GM21447 (cell line): ENCODE measurements around the gene TCF7.

Source experiments
- ATAC-seq: cut with Tn5 transposase; IDR thresholded peaks from one replicate; pipeline ENCODE4 v1.9.1; 2021; ENCODE audit not compliant: unreplicated experiment

TCF7 gene

DNA sequence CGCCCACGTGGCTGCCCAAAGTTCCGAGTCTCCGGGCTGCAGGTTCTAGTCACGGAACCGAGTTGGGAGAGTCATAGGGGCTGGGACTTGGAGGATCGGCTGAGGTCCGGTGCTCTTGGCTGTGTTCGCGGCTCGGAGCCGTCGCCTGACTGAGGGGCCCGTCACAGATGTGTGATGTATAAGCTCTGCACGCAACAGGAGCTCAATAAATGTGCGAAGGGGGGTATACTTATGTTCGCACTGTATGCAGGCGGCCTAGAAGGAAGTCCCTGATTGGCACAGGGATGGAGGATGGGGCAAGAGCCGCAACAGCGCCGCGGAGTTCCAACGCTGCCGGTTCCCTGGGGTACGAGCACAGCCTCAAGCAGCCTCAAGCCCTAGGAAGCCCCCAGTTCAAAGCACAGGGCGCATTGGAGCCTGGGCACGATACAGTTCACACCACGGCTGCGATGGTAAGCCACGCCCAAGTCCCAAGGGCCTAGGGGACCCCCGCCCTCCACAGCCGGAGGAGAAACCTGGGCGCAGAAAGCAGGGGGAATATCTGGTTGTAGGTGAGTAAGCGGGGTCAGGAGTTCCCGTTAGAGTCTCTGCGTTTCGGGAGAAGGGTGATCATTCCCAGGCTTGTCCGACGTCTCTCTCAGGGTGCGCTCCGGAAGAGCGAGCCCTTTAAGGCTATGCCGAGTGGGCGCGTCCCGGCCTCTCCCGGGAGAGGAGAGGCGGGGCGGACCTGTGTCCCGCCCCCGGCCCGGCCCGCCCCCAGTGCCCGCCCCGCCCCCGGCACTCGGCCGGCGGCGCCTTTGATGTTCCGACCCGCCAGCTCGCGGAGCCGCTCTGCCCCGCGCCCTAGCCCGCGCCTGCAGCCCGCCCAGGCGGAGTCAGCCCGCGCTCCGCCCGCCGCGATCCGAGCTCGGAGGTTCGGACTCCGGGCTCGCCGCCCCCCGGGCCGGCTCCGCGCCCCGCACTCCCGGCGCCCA lies at the start of gene TCF7:
Gene TCF7 (plus strand): TSS at position 780 of the 974 bp plus-strand sequence. CDS start 226 bp downstream, outside the sequence.
- peak; percentile 82 for ATAC-seq

DNA sequence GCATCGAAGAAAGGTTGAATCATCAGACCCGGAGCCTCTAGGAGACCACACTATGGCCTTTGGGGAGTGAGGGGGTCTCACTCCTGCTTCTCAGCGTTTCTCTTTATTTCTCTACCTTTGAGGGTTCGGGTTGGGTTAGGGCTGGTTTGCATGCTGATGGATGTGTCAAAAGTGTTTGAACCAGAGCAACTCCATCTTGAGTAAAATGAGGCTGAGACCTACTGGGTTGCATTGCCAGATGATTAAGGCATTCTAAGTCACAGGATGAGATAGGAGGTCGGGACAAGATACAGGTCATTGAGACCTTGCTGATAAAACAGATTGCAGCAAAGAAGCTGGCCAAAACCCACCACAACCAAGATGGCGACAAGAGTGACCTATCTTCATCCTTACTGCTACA lies 44.9 kb upstream of the TCF7 start:
- ATAC-seq = no peak

DNA sequence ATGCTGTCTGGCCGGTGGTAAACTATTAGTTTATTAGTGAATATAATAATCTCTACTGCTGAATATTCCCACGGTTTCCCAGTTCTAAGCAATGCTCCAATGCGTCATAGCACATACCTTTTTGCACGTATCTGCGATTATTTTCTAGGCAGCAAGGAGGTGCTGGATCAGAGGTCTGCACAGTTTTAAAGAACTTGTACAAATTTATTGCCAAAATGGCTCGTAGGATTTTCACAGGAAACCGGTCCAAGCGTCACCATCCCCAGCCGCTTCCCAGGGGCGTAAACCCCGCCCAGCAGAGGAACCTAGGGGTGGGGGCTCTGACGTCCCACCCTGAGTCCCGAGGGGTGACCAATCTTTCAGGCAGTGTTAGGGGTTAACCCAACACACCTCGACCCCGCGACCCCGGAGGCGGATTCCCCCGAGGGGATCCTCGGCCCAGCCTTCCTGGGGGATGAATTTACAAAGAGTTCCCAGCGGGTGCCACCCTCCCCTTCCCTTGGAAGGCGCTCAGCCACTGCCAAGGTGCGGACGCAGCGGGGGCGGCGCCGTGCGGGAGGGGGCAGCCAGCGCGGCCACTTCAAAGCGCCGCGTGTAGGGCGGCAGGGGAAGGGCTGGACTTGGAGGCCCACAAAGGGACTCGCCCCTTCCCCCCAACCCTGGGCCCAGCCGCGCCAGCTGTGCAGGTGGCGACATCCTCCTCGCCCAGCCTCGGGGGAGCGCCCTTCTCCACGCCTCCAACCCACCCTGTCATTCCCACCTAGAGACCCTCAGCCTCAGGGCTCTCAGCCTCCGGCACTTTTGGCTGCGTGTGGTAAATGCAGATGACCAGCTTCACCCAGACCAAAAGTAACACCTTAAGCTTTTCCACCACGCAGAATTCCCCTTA lies 43.5 kb upstream of the TCF7 start:
- peak; percentile 52 for ATAC-seq

DNA sequence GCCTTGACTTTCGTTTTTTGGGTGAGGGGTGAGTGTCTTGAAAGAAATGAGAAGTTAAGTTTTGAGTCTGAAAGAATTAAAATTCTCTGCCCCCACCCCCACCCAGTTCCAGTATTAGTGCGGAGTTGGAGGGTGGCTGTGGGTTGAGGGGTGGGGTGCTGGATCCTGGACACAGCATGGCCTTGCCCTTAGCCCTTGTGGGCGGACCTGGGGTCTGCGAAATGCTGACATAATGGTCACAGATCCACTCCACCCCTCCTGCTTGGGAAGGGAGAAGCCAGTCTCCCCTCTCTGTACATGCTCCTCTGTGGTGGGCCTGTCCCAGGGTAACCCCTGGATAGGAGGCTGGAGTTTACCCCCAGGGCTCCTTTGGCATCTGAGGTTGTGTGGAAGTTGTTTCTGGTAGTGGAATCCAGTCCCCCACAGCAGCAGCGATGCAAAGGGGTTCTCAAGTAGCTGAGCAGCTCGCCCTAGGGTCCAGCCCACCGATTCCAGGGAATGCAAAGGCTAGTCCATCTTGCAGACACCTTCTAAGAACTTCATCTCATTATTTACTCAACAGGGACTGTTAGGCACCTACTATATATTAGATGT lies 42.8 kb upstream of the TCF7 start:
- ATAC-seq = no peak

DNA sequence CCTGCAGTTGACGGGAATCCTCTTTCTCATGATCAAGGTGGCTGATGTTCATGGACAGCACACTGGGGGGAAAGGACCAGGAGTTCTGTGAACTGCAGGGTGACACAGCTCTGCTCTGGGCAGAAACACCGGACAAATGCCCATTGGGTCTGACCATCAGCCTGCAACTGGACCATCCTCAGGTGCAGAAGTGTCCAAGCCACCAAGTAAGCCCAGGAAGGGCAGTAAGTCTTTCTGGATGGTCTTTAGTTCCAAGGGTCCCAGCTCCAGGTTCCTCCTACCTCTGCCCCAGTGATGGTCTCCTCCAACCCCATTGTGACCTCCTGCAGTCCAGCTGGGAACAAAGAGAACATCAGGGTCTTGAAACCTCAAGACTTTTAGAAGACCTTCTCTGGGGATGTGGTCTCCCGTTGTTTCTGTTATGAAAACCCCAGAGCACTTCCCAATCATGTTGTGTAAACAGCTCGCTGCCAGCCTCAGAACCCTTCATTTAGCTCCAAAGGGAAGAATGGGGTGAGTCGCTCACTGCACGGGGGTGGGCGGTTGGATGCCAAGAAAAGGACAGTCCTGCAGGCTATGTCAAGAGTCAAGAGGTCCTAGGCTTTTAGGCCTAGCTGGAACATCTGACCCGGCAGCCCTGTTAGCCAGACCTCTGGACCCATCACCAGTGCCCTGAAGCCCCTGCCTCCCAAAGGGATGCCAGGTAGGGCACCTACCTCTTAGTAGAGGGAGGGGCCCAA lies 41.8 kb upstream of the TCF7 start:
- no peak for ATAC-seq

DNA sequence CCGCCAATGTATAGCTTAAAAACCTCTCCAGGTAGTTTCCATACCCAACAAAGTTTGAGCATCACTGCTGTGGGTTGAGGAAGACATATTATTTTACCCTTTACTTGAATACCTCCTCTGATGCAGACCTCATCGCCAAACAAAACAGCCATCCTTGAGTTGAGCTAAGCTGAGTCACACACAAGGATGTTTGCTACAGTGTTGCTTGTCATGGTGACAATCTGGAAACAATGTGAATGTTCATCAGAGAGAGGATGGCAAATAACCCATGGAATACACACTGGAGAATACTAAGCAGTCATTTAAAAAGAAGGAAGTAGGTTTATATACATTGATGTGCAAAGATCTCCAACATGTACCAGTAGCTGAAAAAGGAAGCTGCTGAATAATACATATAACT lies 41.1 kb upstream of the TCF7 start:
- no peak for ATAC-seq

DNA sequence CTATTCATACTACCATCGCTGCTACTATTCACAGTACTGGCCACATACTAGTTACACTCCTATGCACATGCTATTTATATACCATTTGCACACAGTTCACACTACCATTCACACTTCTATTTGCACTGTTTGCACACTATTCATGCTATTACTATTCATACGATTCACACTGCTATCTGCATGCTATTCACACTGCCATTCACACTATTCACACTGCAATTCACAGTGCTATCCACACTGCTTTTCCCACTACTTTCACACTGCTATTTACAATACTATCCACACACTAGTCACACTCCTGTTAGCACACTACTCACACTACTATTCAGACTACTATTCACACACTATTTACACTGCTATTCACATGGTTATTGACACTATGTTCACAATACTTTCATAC lies 39.4 kb upstream of the TCF7 start:
- ATAC-seq = no peak

DNA sequence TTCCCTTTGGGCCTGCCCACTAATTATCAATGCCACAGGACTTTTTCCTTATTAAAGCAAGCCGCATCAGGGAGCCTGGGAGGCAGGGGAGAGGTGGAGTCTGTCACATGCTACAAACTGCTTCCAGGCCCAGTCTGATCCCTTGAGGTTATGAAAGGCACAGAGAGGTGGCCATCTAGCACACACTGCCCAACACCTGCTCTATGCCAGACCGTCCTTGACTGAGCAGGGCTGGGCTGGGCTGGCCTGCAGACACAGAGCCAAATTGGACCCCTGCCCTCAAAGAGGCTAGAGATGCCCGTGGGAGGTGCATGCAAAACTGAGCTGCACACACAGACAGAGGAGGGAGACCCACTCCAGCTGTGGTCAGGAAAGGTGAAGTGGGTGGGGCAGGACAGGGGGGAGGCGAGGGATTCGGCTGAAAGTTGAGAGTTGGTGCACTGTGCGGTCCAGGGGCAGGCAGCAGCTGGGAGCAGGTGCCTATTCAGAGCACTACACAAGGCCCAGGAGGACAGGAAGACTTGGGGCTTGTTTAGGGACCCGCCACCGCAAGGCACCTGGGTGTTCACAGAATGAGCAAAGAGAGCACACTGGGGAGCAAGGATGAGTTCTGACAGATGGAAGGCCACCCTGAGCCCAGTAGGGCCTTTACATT lies 36.4 kb upstream of the TCF7 start:
- no peak for ATAC-seq

DNA sequence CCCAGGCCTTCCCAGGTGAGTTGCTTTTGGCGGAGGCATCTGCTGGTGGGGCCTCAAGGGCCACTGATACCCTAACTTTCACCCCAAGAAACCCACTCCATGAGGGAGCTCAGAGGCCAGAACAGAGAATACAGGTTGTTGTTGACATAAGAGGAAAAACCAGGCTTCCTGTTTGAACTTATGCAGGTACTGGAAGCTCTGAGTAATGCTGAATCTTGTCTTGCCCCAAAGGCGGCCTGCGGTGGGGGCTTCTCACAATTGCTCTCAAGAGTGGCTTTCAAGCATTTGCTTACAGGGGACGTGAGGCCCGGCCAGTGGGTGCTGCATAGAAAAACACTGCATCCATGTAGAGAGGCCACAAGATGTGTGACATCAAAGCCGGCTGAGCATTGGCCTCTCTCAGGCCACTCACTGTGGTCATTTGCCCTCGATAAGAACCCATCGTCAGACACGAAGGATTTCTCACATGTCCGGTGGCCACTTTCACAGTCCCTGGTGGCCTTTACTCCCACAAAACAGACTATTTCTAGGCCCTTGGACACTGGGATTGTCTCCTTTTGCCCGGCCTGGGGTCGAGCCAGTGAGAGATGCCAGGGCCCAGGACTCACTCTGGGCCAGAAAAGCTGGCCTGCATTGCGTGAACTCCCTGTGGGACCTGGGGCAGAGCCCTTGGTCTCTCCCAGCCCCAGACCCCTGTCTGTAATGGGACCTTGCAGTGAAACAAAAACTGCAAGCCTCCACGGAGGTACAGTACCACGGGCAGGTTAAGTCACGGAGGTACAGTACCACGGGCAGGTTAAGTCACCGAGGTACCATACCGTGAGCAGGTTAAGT lies 34.5 kb upstream of the TCF7 start:
- no peak for ATAC-seq

DNA sequence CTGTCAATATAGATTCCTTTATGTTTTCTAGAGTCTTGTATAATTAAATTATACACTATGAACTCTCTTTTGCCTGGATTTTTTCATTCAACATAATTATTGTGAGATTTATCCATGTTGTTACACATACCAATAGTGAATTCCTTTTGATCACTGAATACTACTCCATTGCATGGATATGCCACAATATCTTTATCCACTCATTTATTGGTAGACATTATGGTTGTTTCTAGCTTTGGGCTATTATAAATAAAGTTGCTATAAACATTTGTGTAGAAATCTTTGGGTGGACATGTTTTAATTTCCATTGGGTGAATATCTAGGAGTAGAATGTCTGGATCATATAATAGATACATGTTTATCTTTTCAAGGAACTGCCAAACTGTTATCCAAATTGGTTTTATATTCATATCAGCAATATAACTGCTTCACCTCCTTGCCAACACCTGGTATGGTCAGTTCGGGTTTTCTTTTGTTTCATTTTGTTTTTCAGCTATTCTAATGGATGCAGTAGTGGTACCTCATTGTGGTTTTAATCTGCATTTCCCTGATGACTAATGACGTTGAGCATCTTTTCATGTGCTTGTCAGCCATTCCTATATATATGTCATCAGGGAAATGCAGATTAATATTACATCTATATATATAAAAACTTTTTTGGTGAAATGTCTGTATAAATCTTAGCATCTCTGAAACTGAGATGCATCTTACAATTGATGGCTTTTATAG lies 32.1 kb upstream of the TCF7 start:
- ATAC-seq = no peak

DNA sequence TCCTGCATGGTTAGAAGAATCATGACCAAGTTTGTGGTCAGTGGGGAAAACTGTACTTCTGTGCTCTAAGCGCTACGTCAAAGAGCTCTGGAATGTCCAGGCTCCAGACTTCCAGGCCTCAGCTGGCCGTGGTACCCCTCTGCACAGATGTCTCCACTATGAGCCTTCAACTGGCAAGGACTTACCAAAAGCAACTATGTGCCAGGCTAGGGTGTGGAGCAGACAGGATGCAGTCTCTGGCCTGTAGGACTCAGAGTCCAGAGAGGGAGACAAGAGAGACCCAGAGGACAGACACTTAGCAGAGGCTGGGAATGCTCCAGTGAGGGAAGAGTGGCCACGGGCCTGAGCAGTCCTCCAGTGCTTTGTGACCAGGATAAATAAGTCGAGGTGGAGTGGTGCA lies 31.0 kb upstream of the TCF7 start:
- no peak for ATAC-seq

DNA sequence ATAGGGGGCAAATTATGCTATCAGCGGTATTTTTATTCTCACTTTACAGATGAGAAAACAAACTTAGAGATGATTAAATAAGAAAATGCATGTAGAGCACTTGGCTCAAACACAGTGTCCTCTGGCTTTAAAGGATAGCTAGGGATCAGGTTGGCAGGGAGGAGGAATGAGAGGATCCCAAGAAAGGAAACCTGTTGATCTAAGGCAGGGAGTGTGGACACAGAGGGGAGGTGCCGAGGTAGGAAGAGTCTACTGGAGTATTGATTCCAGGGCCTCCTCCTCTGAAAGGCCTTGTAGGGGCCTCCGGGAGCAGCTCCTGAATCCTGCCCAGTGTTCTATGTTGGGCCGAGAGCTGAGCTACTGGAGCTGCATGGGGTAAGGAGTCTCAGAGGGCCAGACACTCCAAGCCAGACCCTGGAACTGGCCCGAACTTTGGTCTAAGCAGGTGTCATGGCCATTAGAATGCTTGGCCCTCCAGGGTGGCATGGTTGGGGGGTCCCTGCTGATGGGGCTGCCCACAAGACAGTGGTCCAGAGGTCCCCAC lies 30.4 kb upstream of the TCF7 start:
- no peak for ATAC-seq

DNA sequence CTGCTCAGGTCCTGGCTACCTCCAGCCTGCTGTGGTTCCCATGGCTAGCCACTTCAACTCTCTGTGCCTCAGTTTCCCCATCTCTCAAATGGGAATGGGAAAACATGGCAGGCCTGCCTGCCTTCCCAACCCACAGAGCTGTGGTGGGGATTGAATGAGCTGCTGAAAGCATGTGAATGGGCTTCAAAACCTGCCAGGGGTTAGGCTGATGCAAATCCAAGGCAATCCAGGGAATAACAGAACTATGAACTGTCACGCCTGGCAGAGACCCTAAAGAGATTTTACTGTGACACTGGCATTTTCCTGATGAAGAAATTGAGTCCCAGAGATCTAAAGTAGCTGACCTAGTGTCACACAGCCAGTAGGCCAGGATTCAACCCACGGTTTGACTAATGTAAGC lies 29.9 kb upstream of the TCF7 start:
- ATAC-seq = no peak

DNA sequence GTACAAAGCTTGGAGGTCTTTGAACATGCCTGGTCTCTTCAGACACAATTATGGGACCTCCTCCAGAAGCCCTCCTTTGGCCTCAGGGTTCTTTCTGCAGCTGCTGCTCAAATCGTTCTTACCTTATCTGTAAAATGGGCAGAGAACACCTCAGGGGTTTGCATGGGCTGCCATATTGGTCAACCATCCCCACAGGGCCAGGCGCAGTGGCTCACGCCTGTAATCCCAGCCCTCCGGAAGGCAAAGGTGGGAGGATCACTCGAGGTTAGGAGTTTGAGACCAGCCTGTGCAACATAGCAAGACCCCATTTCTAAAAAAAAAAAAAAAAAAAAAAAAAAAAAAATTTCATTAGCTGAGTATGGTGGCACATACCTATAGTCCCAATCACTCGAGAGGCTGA lies 29.1 kb upstream of the TCF7 start:
- no peak for ATAC-seq

DNA sequence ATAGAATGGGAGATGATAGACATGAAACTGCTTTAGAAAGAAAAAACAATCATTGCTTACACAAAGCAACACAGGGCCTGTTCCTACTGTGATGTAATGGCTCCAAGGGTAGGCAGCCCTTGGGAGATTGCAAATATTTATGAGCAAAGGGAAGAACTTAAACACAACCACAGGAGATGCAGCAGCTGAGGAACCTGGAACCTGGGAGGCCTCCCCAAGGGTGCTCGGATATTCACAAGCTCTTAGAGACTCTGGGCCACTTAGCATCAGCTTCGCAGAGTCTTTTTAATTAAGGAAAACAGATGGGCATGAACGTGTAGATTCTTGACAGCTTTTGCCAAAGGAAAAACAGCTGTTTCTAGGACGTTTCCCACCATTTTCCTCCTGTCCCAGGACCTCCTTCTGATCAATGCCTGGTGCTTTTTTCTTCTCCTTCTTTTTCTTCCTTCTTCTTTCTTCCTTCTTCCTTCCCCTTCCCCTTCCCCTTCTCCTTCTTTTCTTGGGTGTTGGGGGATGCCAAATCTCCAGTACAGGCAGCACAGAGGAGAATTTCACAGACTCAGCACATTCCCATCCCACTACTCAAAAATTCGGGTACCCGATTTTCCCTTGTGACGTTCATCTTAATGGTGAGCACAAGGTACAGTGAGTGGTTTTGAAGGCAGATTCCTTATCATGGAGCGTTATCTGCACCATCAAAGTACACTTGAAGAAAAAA lies 28.1 kb upstream of the TCF7 start:
- no peak for ATAC-seq

DNA sequence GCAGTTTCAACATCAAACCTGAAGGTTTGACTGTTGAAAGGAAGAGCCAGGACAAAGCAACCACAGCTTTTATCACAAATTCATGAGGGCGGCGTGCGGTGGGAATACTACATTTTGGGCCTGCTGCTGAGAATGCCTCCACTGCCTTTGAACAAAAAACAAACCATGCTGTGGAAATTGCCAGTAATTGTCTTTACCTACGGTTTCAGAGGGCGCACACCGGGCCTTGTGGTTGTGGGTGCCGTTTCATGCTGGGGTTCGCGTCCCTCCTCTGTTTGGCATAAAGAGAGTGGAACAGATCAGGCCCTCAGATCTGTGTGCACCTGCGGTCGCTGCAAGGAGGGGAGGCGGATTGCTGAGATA lies 27.6 kb upstream of the TCF7 start:
- no peak for ATAC-seq

DNA sequence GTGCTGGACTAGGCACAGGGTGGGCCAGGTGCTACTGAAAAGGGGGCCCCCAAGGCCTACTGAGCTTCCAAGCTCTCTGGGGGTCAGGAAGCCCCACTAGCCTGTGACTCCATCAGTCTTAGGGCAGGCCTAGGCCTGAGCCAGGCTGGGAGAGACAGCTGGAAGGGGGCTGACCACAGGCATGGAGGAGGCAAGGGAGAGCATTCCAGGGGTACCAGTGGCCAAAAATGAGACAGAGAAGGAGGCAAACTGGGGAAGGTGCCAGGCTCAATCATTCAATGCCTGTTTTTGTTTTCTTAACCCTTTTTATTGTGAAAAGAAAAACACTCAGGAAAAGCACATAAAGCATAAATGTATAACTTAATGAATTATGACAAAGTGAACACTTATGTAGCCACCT lies 26.2 kb upstream of the TCF7 start:
- no peak for ATAC-seq

DNA sequence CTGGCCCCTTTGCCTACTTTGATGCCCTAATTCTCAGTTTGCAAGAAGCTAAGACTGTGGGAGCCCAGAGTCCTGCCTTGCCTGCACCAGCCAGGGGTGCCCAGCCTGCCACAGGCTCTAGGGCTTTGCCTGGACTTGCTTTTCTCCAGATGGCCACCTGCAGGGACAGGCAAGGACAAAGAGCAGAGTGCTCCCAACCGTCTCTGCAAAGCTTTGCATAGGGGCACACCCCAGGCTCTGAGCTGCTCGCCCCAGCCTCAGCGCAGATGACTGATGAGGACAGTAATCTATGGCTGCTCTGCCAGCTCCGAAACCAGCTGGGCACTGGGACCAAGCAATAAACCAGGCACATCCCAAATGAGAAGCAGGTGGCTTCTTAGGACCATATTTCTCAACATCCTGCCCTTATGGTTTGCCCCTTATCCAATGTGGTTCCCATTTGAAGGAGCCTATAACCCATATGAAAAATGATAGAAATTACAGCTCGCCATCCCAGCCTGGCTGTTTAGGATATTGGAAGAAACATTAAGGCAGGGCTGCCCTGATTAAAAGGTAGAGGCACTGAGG lies 25.4 kb upstream of the TCF7 start:
- ATAC-seq = no peak
